ENCODE results near the gene GBF1.
A peak's percentile ranks its signal among the peaks of the same experiment; 100 is the strongest.
"Not testable (repeated sequence)": the region's sequence is repeated elsewhere in the genome, so short reads cannot be mapped to it uniquely, and the experiment has no call there.

Gene GBF1

GRCh38 chr10:102274062-102274461 is 28.7 kb downstream of the GBF1 start:
- DNase-seq, result no peak

DNA sequence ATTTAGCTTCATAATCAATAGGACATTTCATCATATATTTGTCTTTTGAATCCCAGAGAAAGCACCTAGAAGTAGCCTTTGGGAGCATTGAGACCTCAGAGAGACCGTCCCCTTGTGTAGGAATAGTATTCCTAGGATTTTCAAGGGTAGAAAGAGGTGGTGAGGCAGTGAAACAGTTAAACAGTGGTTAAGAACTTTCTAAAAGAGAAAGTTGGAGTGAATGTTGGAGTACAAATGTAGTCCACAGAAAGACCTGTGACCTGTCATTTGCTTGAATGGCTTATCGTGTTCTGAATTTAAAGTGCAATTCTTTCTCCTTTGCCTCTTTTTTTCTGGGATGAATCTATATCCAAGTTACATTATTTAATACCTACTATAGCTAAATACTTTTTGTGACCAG is 30.0 kb downstream of the GBF1 start:
- DNase-seq, result no peak

DNA sequence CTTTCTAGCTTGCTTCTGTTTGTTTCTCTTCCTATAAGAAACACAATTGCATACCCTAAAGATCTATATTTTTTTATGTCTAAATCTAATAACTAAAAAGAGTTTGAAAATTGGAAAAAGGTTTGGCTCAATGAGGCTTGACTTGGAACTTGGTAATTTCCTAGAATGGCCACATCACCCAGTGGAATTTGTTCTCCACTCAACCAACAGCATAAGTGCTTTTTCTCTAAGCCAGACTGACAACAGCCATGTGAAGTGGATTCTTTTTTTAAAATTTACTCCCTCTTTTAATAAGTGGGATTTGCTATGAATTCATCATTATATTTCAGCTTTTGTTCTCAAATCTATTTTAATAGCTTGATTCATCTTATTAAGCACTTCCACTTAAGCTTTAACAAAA is 33.8 kb downstream of the GBF1 start:
- DNase-seq, result no peak

GRCh38 chr10:102280397-102281101 is 35.2 kb downstream of the GBF1 start:
- peak; percentile 4 to 12 for DNase-seq

DNA sequence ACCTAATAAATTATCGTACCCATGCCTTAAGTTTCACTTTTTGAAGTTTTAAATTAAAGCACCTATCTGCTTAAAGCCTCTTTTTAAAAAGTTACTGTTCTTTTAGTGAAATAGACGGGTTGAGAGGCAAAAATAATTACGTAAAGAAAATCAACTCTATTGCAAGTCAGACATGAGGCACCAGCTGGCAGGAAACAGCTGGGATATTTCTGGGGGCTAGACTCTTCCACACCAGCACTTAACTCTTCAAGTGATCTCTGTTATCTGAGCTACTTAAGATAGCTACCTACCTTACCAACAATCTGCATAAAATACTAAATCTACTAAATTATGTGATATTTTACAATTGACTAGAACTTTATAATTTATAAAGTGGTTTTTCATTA is 35.8 kb downstream of the GBF1 start:
- no peak for DNase-seq

DNA sequence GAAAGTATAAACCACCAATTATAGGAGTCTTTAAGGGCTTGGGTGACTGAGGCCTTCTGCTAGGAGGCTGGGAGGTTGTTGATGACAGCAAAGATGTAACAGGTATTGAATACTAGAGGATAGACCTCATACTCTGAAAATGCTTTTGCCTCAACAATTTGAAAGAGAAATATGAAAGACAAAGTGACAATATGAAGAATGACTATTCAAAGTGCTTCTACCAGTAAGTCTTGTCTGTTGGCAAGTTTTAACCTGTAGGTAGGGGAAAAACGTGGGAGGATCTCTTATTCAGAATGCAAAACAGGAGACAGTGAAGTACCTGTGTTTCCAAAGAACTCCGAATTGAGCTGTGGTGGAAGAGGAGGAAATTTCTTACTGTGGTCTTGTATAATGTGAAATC is 38.2 kb downstream of the GBF1 start:
- DNase-seq, result no peak

DNA sequence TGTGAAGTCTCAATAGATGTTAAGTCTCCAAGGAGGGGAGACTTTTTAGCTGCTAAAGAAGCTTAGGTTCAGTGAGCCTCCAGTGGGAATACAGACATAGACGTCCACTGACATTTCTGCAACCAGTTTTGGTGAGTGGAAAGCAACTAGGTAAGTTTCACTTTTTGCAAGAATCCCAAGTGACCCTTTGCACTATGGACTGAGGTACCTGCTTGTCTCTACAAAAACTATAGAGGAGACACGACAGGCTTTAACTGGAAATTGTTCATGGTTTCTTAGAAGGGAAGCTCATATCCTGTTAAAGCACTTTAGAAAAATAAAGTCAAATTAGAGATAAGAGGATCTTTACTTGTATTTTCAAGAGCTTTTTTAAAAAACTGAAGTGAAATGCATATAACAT is 38.6 kb downstream of the GBF1 start:
- no peak for DNase-seq

DNA sequence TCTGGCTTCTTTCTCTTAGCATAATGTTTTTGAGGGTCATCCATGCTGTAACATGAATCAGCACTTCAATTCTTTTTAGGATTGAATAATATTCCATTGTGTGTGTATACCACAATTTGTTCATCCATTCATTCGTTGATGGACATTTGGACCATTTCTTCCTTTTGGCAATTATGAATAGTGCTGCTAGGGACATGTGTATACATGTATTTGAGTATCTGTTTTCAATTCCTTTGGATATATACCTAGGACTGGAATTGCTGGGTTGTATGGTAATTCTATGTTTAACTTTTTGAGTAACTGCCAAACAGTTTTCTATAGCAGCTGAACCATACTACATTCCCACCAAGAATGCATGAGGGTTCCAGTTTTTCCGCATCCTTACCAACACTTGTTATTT is 39.2 kb downstream of the GBF1 start:
- no peak for DNase-seq

GRCh38 chr10:102285133-102285532 is 39.8 kb downstream of the GBF1 start:
- no peak for DNase-seq

DNA sequence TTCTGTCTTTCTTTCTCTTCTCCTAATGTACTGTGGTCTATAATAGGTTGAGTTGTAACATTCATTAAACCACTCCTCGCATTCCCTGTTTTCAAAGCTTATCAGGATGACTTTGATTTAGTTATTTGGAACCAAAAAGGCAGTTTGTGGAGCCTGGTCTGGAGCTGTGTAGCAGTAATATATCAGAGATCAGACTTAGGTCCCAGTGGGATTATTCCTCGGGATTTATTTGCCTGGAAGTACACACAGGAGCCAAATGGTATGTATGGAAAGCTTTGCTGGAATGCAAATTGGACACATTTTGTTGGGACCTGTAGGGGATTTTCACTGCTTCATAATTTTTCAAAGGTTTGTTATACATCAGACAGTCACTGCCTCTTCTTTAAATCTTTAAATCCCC is 40.9 kb downstream of the GBF1 start:
- no peak for DNase-seq

DNA sequence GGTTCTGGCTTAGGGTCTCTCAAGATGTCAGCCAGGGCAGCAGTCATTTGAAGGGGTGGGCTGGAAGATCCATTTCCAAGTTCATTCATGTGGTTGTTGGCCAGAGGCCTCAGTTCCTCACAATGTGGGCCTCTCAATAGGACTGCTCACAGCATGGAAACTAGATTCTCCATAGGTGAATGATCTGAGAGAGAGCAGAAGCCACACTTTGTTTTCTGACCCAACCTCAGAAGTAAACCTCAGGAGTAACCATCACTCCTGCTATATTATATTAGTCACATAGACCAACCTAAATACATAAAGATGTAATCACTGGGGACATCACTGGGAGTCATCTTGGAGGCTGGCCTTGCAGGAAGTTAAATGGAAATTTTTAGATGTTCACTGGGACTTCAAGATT is 42.2 kb downstream of the GBF1 start:
- DNase-seq, result no peak

DNA sequence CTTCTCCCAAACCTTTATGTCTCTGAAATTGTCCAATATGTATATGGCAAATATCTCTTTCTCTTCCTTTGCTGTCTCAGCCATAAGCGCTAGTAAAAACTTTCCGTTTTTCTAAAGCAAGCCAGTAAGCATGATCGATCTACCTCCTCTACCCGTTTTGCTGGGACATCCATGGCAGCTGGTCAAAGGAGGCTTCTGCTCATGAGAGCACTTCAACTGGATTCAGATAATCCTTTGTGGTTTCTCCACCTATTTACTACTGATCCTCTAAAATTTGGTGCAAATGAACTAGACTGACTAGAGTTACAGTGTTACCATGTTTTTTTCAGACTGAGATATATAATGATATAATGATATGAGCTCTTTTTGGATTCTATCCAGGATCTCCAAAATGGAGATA is 42.7 kb downstream of the GBF1 start:
- no peak for DNase-seq

GRCh38 chr10:102289356-102289755 is 44.0 kb downstream of the GBF1 start:
- no peak for DNase-seq

GRCh38 chr10:102289840-102290239 is 44.5 kb downstream of the GBF1 start:
- no peak for DNase-seq

DNA sequence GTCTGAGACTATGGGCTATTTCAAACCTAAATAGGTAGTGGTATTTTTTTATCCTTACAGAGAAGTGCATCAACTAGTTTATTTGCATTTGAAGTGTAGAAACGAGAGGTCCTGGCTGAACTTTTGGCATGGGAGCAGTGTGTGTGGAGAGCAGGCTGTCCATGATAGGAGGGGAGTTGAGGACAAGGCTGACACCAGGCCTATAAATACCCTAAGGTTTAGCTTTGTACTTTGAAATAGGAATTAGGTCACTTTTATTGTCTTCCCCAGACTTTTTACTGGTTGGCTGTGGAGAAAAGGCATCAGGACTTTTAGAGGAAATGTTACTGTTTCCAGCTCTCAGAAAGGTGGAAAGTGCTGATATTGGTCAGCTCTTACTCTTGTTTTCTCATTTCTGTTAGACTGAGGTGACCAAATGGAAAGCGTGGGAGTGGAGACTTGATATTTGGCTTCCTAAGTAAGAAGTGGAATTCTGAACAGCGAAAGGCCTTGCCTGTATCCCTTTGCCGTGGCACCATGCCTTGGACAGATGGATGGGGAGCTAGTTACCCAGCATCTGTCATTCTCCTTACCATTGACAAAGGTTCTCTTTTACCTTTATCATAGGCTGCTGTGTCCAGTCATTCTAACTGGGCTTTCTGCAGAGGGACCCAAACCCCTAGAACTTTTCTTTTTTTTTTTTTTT is 46.0 kb downstream of the GBF1 start:
- no peak for DNase-seq

- no peak for DNase-seq
Measured at GRCh38 chr10:102297101-102297500, 51.8 kb downstream of the GBF1 start.

- no peak for DNase-seq
Measured at GRCh38 chr10:102298899-102299298, 53.6 kb downstream of the GBF1 start.

- no peak for DNase-seq
Measured at GRCh38 chr10:102299873-102300272, 54.5 kb downstream of the GBF1 start.

GRCh38 chr10:102300278-102300843 is 55.0 kb downstream of the GBF1 start:
- DNase-seq, result no peak

GRCh38 chr10:102300912-102301311 is 55.6 kb downstream of the GBF1 start:
- DNase-seq, result not testable (repeated sequence)

GRCh38 chr10:102301332-102301731 is 56.0 kb downstream of the GBF1 start:
- not testable (repeated sequence) for DNase-seq

GRCh38 chr10:102302611-102303010 is 57.3 kb downstream of the GBF1 start:
- DNase-seq, result no peak

- no peak for DNase-seq
Measured at GRCh38 chr10:102306006-102306405, 60.7 kb downstream of the GBF1 start.

DNA sequence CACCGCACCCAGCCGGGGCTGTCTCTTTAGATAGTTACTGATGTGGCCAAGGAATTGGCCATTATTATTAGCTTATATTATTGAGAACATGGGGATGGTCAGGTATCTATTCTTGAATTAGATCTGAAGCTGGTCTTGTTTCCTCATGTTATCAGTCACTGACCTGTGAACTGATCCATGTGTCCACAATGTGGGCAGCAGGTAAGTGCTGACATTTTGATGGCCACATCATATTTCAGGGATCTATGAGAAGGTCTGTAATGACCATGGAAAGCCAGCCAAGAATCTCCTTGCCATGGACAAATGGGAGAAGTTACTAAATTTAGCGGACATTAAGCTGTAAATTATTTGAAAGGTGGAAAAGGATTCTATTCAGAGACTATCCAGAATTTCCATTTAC is 61.4 kb downstream of the GBF1 start:
- DNase-seq, result no peak

GRCh38 chr10:102308318-102308717 is 63.0 kb downstream of the GBF1 start:
- not testable (repeated sequence) for DNase-seq
